HCT116 (cell line): Measurements from ENCODE around the gene GPR173. TPM values are rescaled to one million over a fixed set of nuclear protein-coding genes. Genes with fewer than 3 reads are reported as not detected.

Source experiments
- ATAC-seq: fragments of 200-7000 bp; cut with Tn5 transposase; 2 replicates; pipeline ENCODE4 v1.9.1; 2020; ENCODE audit warnings: mild to moderate bottlenecking, moderate library complexity
- BruUV-seq: library from RNA; stranded (reverse); fragments of 400-500 nt; replicated peaks from 2 replicates; lab custom pipeline; 2021; lab: Mats Ljungman, UMichigan
- CTCF ChIA-PET: fragments of 300-600 bp; sonication (Branson Sonifier 250); formaldehyde crosslinking; loops from one replicate; lab custom pipeline; 2021; ENCODE audit warnings: antibody characterized with exemption; lab: Charles Lee
- POLR2A ChIA-PET: fragments of 300-600, 350-600 bp; sonication (Branson Sonifier 250); formaldehyde crosslinking; loops from one replicate; lab custom pipeline; 2021; ENCODE audit warnings: antibody characterized with exemption; lab: Charles Lee
- RAD21 ChIA-PET, 2 experiments: fragments of 300-600 bp; sonication (Branson Sonifier 250); formaldehyde crosslinking; loops; one replicate each; lab custom pipeline; 2023; ENCODE audit warnings: low total read pairs in 2 of 2; ENCODE audit not compliant: uncharacterized antibody in 2 of 2, unreplicated experiment in 2 of 2, low non-redundant PET in 1 of 2; lab: Charles Lee
- DNase-seq: peaks from one replicate; pipeline ENCODE4 v3.0.0-alpha.2; 2010; ENCODE audit warnings: low read depth, low spot score
- H2AFZ ChIP-seq: fragments of 200-600 bp; shearing (Covaris generic), sonication (generic); 2 replicates; pipeline ENCODE4 v1.6.1; 2017; ENCODE audit warnings: low read depth, mixed run types, mixed read lengths, antibody characterized with exemption, low read length; ENCODE audit not compliant: poor library complexity, severe bottlenecking
- H3K27ac ChIP-seq: 2 replicates; pipeline ENCODE4 v1.5.1; 2012; ENCODE audit warnings: low read depth, low read length
- H3K27me3 ChIP-seq: fragments of 200-600 bp; sonication (generic); 2 replicates; pipeline ENCODE4 v1.6.1; 2016; ENCODE audit warnings: mixed run types, low read length, mixed read lengths; ENCODE audit not compliant: insufficient read depth
- H3K36me3 ChIP-seq, 2 experiments: fragments of 200-500 bp in 1 of 2; fragments of 200-600 bp in 1 of 2; sonication (Bioruptor generic) in 1 of 2; sonication (generic) in 1 of 2; 2 replicates each; pipeline versions ENCODE4 v1.5.1 to v1.6.1; 2014 to 2016; ENCODE audit warnings: low read length in 2 of 2, inconsistent platforms in 1 of 2, mixed read lengths in 1 of 2, mixed run types in 1 of 2; ENCODE audit not compliant: insufficient read depth in 2 of 2, control insufficient read depth in 1 of 2
- H3K4me1 ChIP-seq, 2 experiments: fragments of 200-600 bp in 1 of 2; sonication (generic) in 1 of 2; 2 replicates each; pipeline versions ENCODE4 v1.5.1 to v1.6.1; 2012 to 2017; ENCODE audit warnings: low read length in 2 of 2, inconsistent platforms in 1 of 2, mild to moderate bottlenecking in 1 of 2, mixed read lengths in 1 of 2, mixed run types in 1 of 2, moderate library complexity in 1 of 2; ENCODE audit not compliant: insufficient read depth in 2 of 2, control insufficient read depth in 1 of 2
- H3K4me2 ChIP-seq: fragments of 200-600 bp; sonication (generic); 2 replicates; pipeline ENCODE4 v1.6.1; 2017; ENCODE audit warnings: mixed run types, low read length, mixed read lengths
- H3K4me3 ChIP-seq, 2 experiments: fragments of 200-600 bp in 1 of 2; sonication (generic) in 1 of 2; replicated peaks in 1 of 2; 2 replicates each; pipeline ENCODE4 v1.5.1; 2011 to 2016; ENCODE audit warnings: low read length in 2 of 2, control low read depth in 1 of 2, low read depth in 1 of 2, mild to moderate bottlenecking in 1 of 2, mixed read lengths in 1 of 2, mixed run types in 1 of 2
- H3K79me2 ChIP-seq: fragments of 200-600 bp; sonication (generic); 2 replicates; pipeline ENCODE4 v1.6.1; 2017; ENCODE audit warnings: mild to moderate bottlenecking, mixed run types, low read length, moderate library complexity, mixed read lengths; ENCODE audit not compliant: insufficient read depth
- H3K9ac ChIP-seq: fragments of 200-600 bp; sonication (generic); 2 replicates; pipeline ENCODE4 v1.6.1; 2016; ENCODE audit warnings: low read length, mixed read lengths
- H3K9me2 ChIP-seq: fragments of 200-600 bp; sonication (generic), shearing (Covaris generic); 2 replicates; pipeline ENCODE4 v1.6.1; 2017; ENCODE audit warnings: mixed run types, mild to moderate bottlenecking, moderate library complexity; ENCODE audit not compliant: insufficient read depth
- H3K9me3 ChIP-seq, 2 experiments: fragments of 200-500 bp in 1 of 2; fragments of 200-600 bp in 1 of 2; sonication (Bioruptor generic) in 1 of 2; sonication (generic) in 1 of 2; 2 replicates each; pipeline ENCODE4 v1.6.1; 2014 to 2017; ENCODE audit warnings: low read length in 2 of 2, mixed read lengths in 2 of 2, inconsistent platforms in 1 of 2, low read depth in 1 of 2, mild to moderate bottlenecking in 1 of 2, mixed run types in 1 of 2, moderate library complexity in 1 of 2; ENCODE audit not compliant: control insufficient read depth in 1 of 2, insufficient read depth in 1 of 2
- H4K20me1 ChIP-seq: fragments of 200-600 bp; sonication (generic), shearing (Covaris generic); 2 replicates; pipeline ENCODE4 v1.6.1; 2017; ENCODE audit warnings: mixed run types, mild to moderate bottlenecking, moderate library complexity; ENCODE audit not compliant: insufficient read depth
- CEBPB ChIP-seq: IDR thresholded peaks from 2 replicates; pipeline ENCODE4 v1.6.1; 2012; ENCODE audit warnings: low read depth
- CTCF ChIP-seq, 3 experiments: fragments of 200-600 bp in 1 of 3; sonication (generic) in 1 of 3; IDR thresholded peaks in 2 of 3; conservative IDR thresholded peaks in 1 of 3; 2 replicates each; pipeline ENCODE4 v1.5.1; 2012 to 2017; ENCODE audit warnings: low read depth in 2 of 3, low read length in 2 of 3, antibody characterized with exemption in 1 of 3, borderline replicate concordance in 1 of 3, control low read depth in 1 of 3, mild to moderate bottlenecking in 1 of 3, mixed read lengths in 1 of 3, mixed run types in 1 of 3, moderate library complexity in 1 of 3; ENCODE audit not compliant: insufficient read depth in 1 of 3
- EGR1 ChIP-seq: IDR thresholded peaks from 2 replicates; pipeline ENCODE4 v1.6.1; 2012; ENCODE audit warnings: low read depth
- EZH2 ChIP-seq: fragments of 200-600 bp; sonication (generic); IDR thresholded peaks from 2 replicates; pipeline ENCODE4 v1.6.1; 2017; ENCODE audit warnings: antibody characterized with exemption, mixed run types
- EZH2phosphoT487 ChIP-seq: fragments of 200-600 bp; IDR thresholded peaks from 2 replicates; pipeline ENCODE4 v1.6.1; 2018; ENCODE audit warnings: antibody characterized with exemption, borderline replicate concordance
- FOSL1 ChIP-seq: IDR thresholded peaks from 2 replicates; pipeline ENCODE4 v1.6.1; 2012; ENCODE audit warnings: low read depth
- MAX ChIP-seq: IDR thresholded peaks from 2 replicates; pipeline ENCODE4 v1.6.1; 2012
- POLR2A ChIP-seq: IDR thresholded peaks from 2 replicates; pipeline ENCODE4 v1.7.0; 2011; ENCODE audit warnings: borderline replicate concordance; ENCODE audit not compliant: insufficient read depth, insufficient read length; ENCODE audit errors: extremely low read depth
- RAD21 ChIP-seq: IDR thresholded peaks from 2 replicates; pipeline ENCODE4 v1.6.1; 2012; ENCODE audit warnings: low read depth, mild to moderate bottlenecking
- SRF ChIP-seq: IDR thresholded peaks from 2 replicates; pipeline ENCODE4 v1.6.1; 2012; ENCODE audit warnings: low read depth
- ZBTB33 ChIP-seq: IDR thresholded peaks from 2 replicates; pipeline ENCODE4 v1.6.1; 2011; ENCODE audit warnings: mild to moderate bottlenecking, low read length, moderate library complexity; ENCODE audit not compliant: insufficient replicate concordance; ENCODE audit errors: extremely low read depth
- intact Hi-C: fragments of 100-400 bp; cut with micrococcal nuclease; formaldehyde crosslinking; loops from 2 replicates; pipeline ENCODE4 v1.10.0; 2022
- total RNA-seq: library from RNA; stranded (reverse); gene quantifications from one replicate; pipeline ENCODE4 v1.2.1, GENCODE V29; 2021; ENCODE audit not compliant: unreplicated experiment

GPR173 gene
- total RNA-seq, 1 experiment from 2014 or later = 3.4 TPM

- no peak for ATAC-seq
- POLR2A ChIA-PET = no interaction called here
- H3K9me2 ChIP-seq = no peaks in the 10 kb centered on the region
Observed at GRCh38 chrX:53013291-53013690, 35.3 kb upstream of the GPR173 start.

More at GRCh38 chrX:53013291-53013690, 35.3 kb upstream of the GPR173 start:
- no peak for DNase-seq
- Histone ChIP-seq H3K36me3 (no peaks in the 10 kb centered on the region), H3K9ac (no peak overlapping the region), H3K4me2 (no peak overlapping the region), H3K4me3 (no peak overlapping the region), H3K27ac (no peak overlapping the region), H3K4me1 (no peaks in the 10 kb centered on the region), H2AFZ (no peak overlapping the region), H4K20me1 (no peaks in the 10 kb centered on the region), H3K79me2 (no peaks in the 10 kb centered on the region), H3K9me3 (no peaks in the 10 kb centered on the region), H3K27me3 (no peaks in the 10 kb centered on the region)
- CTCF ChIA-PET = no interaction called here
- BruUV-seq = no TSS peak
- TF ChIP-seq FOSL1 (no peak), ZBTB33 (no peak), CTCF (IDR thresholded peaks at IDR 0.05 in 2 of 3, conservative IDR thresholded peaks at IDR 0.05 in 1 of 3; ENCODE audit: borderline replicate concordance in 1 of 3, insufficient read depth in 1 of 3, low read depth in 2 of 3, low read length in 2 of 3) (no peak), EZH2phosphoT487 (no peak), POLR2A (no peak), MAX (no peak), SRF (no peak), RAD21 (no peak), CEBPB (no peak), EZH2 (no peak), EGR1 (no peak)
- intact Hi-C loops = no loop called here
- RAD21 ChIA-PET = no interaction called here
